Measurements from ENCODE around the gene IFI16.

The IFI16 gene

GRCh38 chr1:159076438-159077119 lies 66.9 kb downstream of the IFI16 start, which contains the start of gene AIM2:
Gene AIM2, minus strand, starts transcription at chr1:159076766. Its CDS starts 3,267 bp downstream, at chr1:159073499.
- Histone ChIP-seq H3K4me1 (ENCODE audit: insufficient read depth, insufficient read length) (no peaks in the 10 kb centered on the region), H3K9ac (ENCODE audit: insufficient read length, low read depth) (no peak within 1 kb of the TSS), H3K4me3 (ENCODE audit: insufficient read length, low read depth) (no peak within 1 kb of the TSS), H3K9me3 (ENCODE audit: insufficient read depth, low read length) (no peaks in the 10 kb centered on the region), H3K36me3 (ENCODE audit: insufficient read depth, insufficient read length, low read length) (no peaks in the 10 kb centered on the region), H3K27me3 (ENCODE audit: insufficient read depth, insufficient read length) (no peaks in the 10 kb centered on the region)
- no peak for TF ChIP-seq YY1 (IDR thresholded peaks at IDR 0.05; ENCODE audit: insufficient read depth, insufficient read length)
- no peak for TF ChIP-seq ZNF274 (IDR thresholded peaks at IDR 0.05; ENCODE audit: low read depth, low read length)
- no peak for DNase-seq (ENCODE audit: low read depth, low spot score)

DNA sequence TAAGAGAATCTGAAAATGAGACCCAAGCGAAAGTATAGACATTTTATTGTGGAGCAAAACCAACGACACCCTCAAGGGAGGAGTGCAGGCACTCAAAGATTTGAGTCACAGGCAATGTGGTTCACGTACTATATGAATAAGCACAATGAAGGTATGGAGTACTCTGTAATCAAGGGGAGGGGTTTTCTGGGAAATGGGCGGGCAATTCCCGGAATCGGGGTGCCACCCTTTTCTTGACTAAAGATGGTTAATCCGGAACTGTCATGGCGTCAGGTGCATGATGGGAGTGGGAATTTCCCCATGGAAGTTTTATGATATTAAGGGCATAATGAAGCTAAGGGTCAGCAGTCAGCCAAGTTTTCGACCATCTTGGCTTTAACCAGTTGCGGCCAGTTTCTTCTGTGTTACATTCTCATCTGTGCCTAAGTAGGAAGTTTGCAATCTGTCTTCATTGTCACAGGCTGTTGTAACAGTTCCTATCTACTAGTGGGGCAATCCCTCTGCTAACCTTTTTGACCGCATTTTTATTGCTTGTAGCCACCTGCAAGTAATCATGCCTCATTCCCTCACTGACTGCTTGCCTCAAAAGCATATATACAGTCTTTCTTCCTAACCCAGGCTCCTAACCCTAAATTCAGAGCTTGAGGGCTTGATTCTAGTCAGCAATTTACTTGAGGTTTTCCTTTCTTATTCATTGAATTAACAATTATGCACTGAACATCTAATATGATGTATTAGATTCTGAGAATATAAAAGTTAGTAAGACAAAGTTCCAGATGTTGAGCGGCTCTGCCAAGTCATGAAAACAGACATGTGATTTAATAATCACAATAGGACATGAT lies 67.6 kb downstream of the IFI16 start:
- no peak overlapping the region for H3K4me3 ChIP-seq (ENCODE audit: insufficient read length, low read depth)
- no peaks in the 10 kb centered on the region for H3K27me3 ChIP-seq (ENCODE audit: insufficient read depth, insufficient read length)
- H3K36me3 ChIP-seq (ENCODE audit: insufficient read depth, insufficient read length, low read length) = no peaks in the 10 kb centered on the region
- no peak for DNase-seq (ENCODE audit: low read depth, low spot score)
- no peaks in the 10 kb centered on the region for H3K4me1 ChIP-seq (ENCODE audit: insufficient read depth, insufficient read length)
- no peak overlapping the region for H3K9ac ChIP-seq (ENCODE audit: insufficient read length, low read depth)
- TF ChIP-seq YY1 (IDR thresholded peaks at IDR 0.05; ENCODE audit: insufficient read depth, insufficient read length) (no peak), SUZ12 (IDR thresholded peaks at IDR 0.05; ENCODE audit: extremely low read depth, insufficient read depth, insufficient read length) (no peak), ZNF274 (IDR thresholded peaks at IDR 0.05; ENCODE audit: low read depth, low read length) (no peak)
- H3K9me3 ChIP-seq (ENCODE audit: insufficient read depth, low read length) = no peaks in the 10 kb centered on the region

DNA sequence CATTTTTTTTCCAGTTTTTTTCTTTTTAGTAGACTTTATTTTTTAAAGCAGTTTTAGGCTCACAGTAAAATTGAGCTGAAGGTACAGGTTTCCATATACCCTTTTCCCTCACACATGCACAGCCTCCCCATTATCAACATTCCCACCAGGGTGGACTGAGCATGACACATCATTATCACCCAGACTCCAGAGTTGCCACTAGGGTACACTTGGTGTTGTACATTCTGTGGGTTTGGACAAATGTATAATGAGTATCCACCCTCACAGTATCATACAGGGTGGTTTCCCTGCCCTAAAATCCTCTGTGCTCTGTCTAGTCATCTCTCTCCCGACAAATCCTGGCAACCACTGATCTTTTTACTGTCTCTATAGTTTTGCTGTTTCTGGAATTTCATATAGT lies 69.8 kb downstream of the IFI16 start:
- TF ChIP-seq ZNF274 (IDR thresholded peaks at IDR 0.05; ENCODE audit: low read depth, low read length) = no peak
- no peak for TF ChIP-seq SUZ12 (IDR thresholded peaks at IDR 0.05; ENCODE audit: extremely low read depth, insufficient read depth, insufficient read length)
- TF ChIP-seq YY1 (IDR thresholded peaks at IDR 0.05; ENCODE audit: insufficient read depth, insufficient read length) = no peak
- no peaks in the 10 kb centered on the region for H3K9me3 ChIP-seq (ENCODE audit: insufficient read depth, low read length)
- H3K4me1 ChIP-seq (ENCODE audit: insufficient read depth, insufficient read length) = no peaks in the 10 kb centered on the region
- H3K4me3 ChIP-seq (ENCODE audit: insufficient read length, low read depth) = no peak overlapping the region
- H3K27me3 ChIP-seq (ENCODE audit: insufficient read depth, insufficient read length) = no peaks in the 10 kb centered on the region
- no peak for DNase-seq (ENCODE audit: low read depth, low spot score)
- H3K36me3 ChIP-seq (ENCODE audit: insufficient read depth, insufficient read length, low read length) = no peaks in the 10 kb centered on the region
- H3K9ac ChIP-seq (ENCODE audit: insufficient read length, low read depth) = no peak overlapping the region

- DNase-seq (ENCODE audit: low read depth, low spot score) = no peak
- no peak overlapping the region for H3K4me3 ChIP-seq (ENCODE audit: insufficient read length, low read depth)
- no peaks in the 10 kb centered on the region for H3K4me1 ChIP-seq (ENCODE audit: insufficient read depth, insufficient read length)
- TF ChIP-seq YY1 (IDR thresholded peaks at IDR 0.05; ENCODE audit: insufficient read depth, insufficient read length) = no peak
- TF ChIP-seq ZNF274 (IDR thresholded peaks at IDR 0.05; ENCODE audit: low read depth, low read length) = no peak
- no peak for TF ChIP-seq SUZ12 (IDR thresholded peaks at IDR 0.05; ENCODE audit: extremely low read depth, insufficient read depth, insufficient read length)
- no peaks in the 10 kb centered on the region for H3K36me3 ChIP-seq (ENCODE audit: insufficient read depth, insufficient read length, low read length)
- H3K9ac ChIP-seq (ENCODE audit: insufficient read length, low read depth) = no peak overlapping the region
- no peaks in the 10 kb centered on the region for H3K27me3 ChIP-seq (ENCODE audit: insufficient read depth, insufficient read length)
- H3K9me3 ChIP-seq (ENCODE audit: insufficient read depth, low read length) = no peaks in the 10 kb centered on the region
These were observed 71.9 kb downstream of the IFI16 start for GRCh38 chr1:159081626-159082025.

DNA sequence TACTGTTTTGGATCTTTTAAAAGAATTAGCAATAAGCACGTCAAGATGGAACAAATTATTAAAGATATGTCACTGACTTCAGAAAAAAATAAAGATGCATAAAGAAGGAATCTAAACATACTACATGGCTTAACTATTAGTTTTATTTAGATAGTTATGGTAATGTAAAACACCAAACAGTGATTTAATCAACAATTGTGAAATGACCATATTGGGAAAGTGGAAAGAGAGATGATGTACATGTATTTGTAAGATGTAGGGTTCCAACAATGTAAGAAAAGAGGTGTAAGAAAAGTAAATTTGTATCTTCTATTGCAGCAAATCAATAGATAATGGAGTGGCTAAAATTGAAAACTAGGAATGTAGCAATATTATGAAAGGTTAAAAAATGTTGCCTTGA lies 73.3 kb downstream of the IFI16 start:
- no peaks in the 10 kb centered on the region for H3K36me3 ChIP-seq (ENCODE audit: insufficient read depth, insufficient read length, low read length)
- H3K4me3 ChIP-seq (ENCODE audit: insufficient read length, low read depth) = no peak overlapping the region
- no peak for DNase-seq (ENCODE audit: low read depth, low spot score)
- H3K9me3 ChIP-seq (ENCODE audit: insufficient read depth, low read length) = no peaks in the 10 kb centered on the region
- no peaks in the 10 kb centered on the region for H3K27me3 ChIP-seq (ENCODE audit: insufficient read depth, insufficient read length)
- H3K9ac ChIP-seq (ENCODE audit: insufficient read length, low read depth) = no peak overlapping the region
- H3K4me1 ChIP-seq (ENCODE audit: insufficient read depth, insufficient read length) = no peaks in the 10 kb centered on the region
- TF ChIP-seq YY1 (IDR thresholded peaks at IDR 0.05; ENCODE audit: insufficient read depth, insufficient read length) = no peak
- TF ChIP-seq ZNF274 (IDR thresholded peaks at IDR 0.05; ENCODE audit: low read depth, low read length) = no peak
- TF ChIP-seq SUZ12 (IDR thresholded peaks at IDR 0.05; ENCODE audit: extremely low read depth, insufficient read depth, insufficient read length) = no peak

- no peak for TF ChIP-seq YY1 (IDR thresholded peaks at IDR 0.05; ENCODE audit: insufficient read depth, insufficient read length)
- no peak for TF ChIP-seq SUZ12 (IDR thresholded peaks at IDR 0.05; ENCODE audit: extremely low read depth, insufficient read depth, insufficient read length)
- no peak for TF ChIP-seq ZNF274 (IDR thresholded peaks at IDR 0.05; ENCODE audit: low read depth, low read length)
- Histone ChIP-seq H3K9me3 (ENCODE audit: insufficient read depth, low read length) (no peaks in the 10 kb centered on the region), H3K9ac (ENCODE audit: insufficient read length, low read depth) (no peak overlapping the region)
These were observed 74.4 kb downstream of the IFI16 start for GRCh38 chr1:159084152-159084551.

DNA sequence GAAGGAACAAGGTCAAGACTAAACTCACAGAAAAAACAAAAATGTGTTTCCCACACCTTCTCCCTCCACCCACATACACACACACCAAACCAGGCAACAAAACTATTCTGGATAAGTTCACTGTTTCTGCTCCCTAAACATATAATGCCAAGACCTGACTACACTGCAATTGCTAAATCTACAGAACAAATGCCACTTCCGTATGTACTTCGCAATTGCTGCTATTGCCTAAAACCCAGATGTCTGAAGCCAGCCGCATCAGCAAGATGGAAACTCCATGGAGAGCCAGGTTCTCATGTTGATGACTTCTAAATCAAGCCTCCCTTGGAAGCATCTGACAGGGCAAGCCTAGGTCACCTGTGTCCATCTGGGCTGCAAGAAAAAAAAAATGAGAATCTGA lies 75.2 kb downstream of the IFI16 start:
- Histone ChIP-seq H3K4me3 (ENCODE audit: insufficient read length, low read depth) (no peak overlapping the region), H3K4me1 (ENCODE audit: insufficient read depth, insufficient read length) (no peaks in the 10 kb centered on the region), H3K27me3 (ENCODE audit: insufficient read depth, insufficient read length) (no peaks in the 10 kb centered on the region), H3K9me3 (ENCODE audit: insufficient read depth, low read length) (no peaks in the 10 kb centered on the region), H3K36me3 (ENCODE audit: insufficient read depth, insufficient read length, low read length) (no peaks in the 10 kb centered on the region), H3K9ac (ENCODE audit: insufficient read length, low read depth) (no peak overlapping the region)
- TF ChIP-seq ZNF274 (IDR thresholded peaks at IDR 0.05; ENCODE audit: low read depth, low read length) = no peak
- no peak for TF ChIP-seq YY1 (IDR thresholded peaks at IDR 0.05; ENCODE audit: insufficient read depth, insufficient read length)
- no peak for TF ChIP-seq SUZ12 (IDR thresholded peaks at IDR 0.05; ENCODE audit: extremely low read depth, insufficient read depth, insufficient read length)
- no peak for DNase-seq (ENCODE audit: low read depth, low spot score)

More at GRCh38 chr1:159084152-159084551, 74.4 kb downstream of the IFI16 start:
- Histone ChIP-seq H3K4me1 (ENCODE audit: insufficient read depth, insufficient read length) (no peaks in the 10 kb centered on the region), H3K36me3 (ENCODE audit: insufficient read depth, insufficient read length, low read length) (no peaks in the 10 kb centered on the region), H3K4me3 (ENCODE audit: insufficient read length, low read depth) (no peak overlapping the region), H3K27me3 (ENCODE audit: insufficient read depth, insufficient read length) (no peaks in the 10 kb centered on the region)
- no peak for DNase-seq (ENCODE audit: low read depth, low spot score)

All from NT2/D1 (cell line).